CD4-positive, alpha-beta T cell (primary cell): Measurements from ENCODE around the gene CDHR1. TPM values are rescaled to one million over a fixed set of nuclear protein-coding genes. Genes with fewer than 3 reads are reported as not detected.

Source experiments
- ATAC-seq: fragments of 200-7000 bp; cut with Tn5 transposase; one replicate; pipeline ENCODE4 v1.10.0; 2022; ENCODE audit warnings: mild to moderate bottlenecking; ENCODE audit not compliant: poor library complexity
- CTCF ChIA-PET: fragments of 350-600 bp; sonication (Branson Sonifier 250); formaldehyde crosslinking; loops from one replicate; lab custom pipeline; 2021; ENCODE audit warnings: antibody characterized with exemption, inconsistent platforms; lab: Charles Lee
- POLR2A ChIA-PET: fragments of 350-600 bp; sonication (Branson Sonifier 250); formaldehyde crosslinking; loops from one replicate; lab custom pipeline; 2021; ENCODE audit warnings: antibody characterized with exemption, inconsistent platforms; lab: Charles Lee
- DNase-seq, 14 experiments: peaks; one replicate each; pipeline ENCODE4 v3.0.0-alpha.2; 2013 to 2020; ENCODE audit warnings: mixed read lengths in 2 of 14
- H3K27ac ChIP-seq, 2 donors: one replicate each; pipeline versions ENCODE4 v1.5.1 to v1.7.0; 2013; ENCODE audit warnings: low read length in 2 of 2, low read depth in 1 of 2, mild to moderate bottlenecking in 1 of 2
- H3K27me3 ChIP-seq, 2 experiments: 1 replicate in 1 of 2; 2 replicates in 1 of 2; pipeline versions ENCODE4 v1.6.1 to v1.7.0; 2013; ENCODE audit warnings: low read length in 2 of 2, control low read depth in 1 of 2, mild to moderate bottlenecking in 1 of 2, moderate library complexity in 1 of 2; ENCODE audit not compliant: insufficient read depth in 2 of 2, control insufficient read depth in 1 of 2
- H3K36me3 ChIP-seq: one replicate; pipeline ENCODE4 v1.6.1; 2013; ENCODE audit warnings: low read length, control low read depth; ENCODE audit not compliant: insufficient read depth
- H3K4me1 ChIP-seq: one replicate; pipeline ENCODE4 v1.6.1; 2013; ENCODE audit warnings: low read length, control low read depth; ENCODE audit not compliant: insufficient read depth
- H3K4me3 ChIP-seq: one replicate; pipeline ENCODE4 v1.5.1; 2013; ENCODE audit warnings: mild to moderate bottlenecking, low read length, moderate library complexity
- H3K9me3 ChIP-seq, 2 experiments: 1 replicate in 1 of 2; 2 replicates in 1 of 2; pipeline versions ENCODE4 v1.6.1 to v1.7.0; 2013; ENCODE audit warnings: low read length in 2 of 2, mild to moderate bottlenecking in 2 of 2, control low read depth in 1 of 2, moderate library complexity in 1 of 2; ENCODE audit not compliant: control insufficient read depth in 1 of 2, insufficient read depth in 1 of 2
- H3K27ac Mint-ChIP-seq: one replicate; pipeline ENCODE4 v1.8.0; 2020; ENCODE audit warnings: mixed read lengths
- H3K27me3 Mint-ChIP-seq: one replicate; pipeline ENCODE4 v1.8.0; 2021; ENCODE audit warnings: mixed read lengths
- H3K36me3 Mint-ChIP-seq: one replicate; pipeline ENCODE4 v1.8.0; 2021; ENCODE audit warnings: low read depth, mixed read lengths
- H3K4me1 Mint-ChIP-seq: one replicate; pipeline ENCODE4 v1.8.0; 2021; ENCODE audit warnings: low read depth, mixed read lengths
- H3K4me3 Mint-ChIP-seq: one replicate; pipeline ENCODE4 v1.8.0; 2020; ENCODE audit warnings: mild to moderate bottlenecking, mixed read lengths
- H3K9me3 Mint-ChIP-seq: one replicate; pipeline ENCODE4 v1.8.0; 2020; ENCODE audit warnings: mixed read lengths
- intact Hi-C, 2 experiments: fragments of 100-400 bp; cut with DNase I in 1 of 2; cut with micrococcal nuclease in 1 of 2; formaldehyde crosslinking; loops; one replicate each; pipeline versions ENCODE4 v1.15.1 to v1.9.0; 2023 to 2025; cut with DNase I, micrococcal nuclease
- total RNA-seq, 174 experiments: library from RNA in 2 of 174; stranded (reverse) in 2 of 174; gene quantifications; one replicate each; pipeline ENCODE4 v1.2.3 and lab custom pipeline; 2021 to 2026
- TF ChIP-seq, protein P1 (sequence below): fragments of 200-600 bp; IDR thresholded peaks from one replicate; pipeline ENCODE4 v1.8.0; 2022; ENCODE audit warnings: antibody characterized with exemption, mild to moderate bottlenecking

Gene CDHR1
- total RNA-seq, 2 experiments from 2014 or later, result 0.74 to 0.92 TPM

DNA sequence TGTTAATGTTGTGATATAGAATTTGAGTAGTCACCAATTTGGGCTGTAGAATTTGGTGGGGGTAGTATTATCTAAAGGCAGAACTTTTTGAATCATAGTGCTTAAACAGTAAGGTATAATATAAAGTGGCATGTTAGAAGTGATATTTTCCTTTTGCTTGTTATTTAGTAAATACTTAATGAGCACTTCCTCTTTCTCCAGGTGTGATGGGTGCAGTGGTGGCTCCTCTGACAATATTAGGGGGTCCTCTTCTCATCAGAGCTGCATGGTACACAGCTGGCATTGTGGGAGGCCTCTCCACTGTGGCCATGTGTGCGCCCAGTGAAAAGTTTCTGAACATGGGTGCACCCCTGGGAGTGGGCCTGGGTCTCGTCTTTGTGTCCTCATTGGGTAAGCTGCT, 44.5 kb upstream of the CDHR1 start:
- no peaks in the 10 kb centered on the region for H3K9me3 ChIP-seq
- no peak overlapping the region for H3K4me3 Mint-ChIP-seq
- DNase-seq (no peak), ATAC-seq (no peak)
- H3K27ac ChIP-seq, result no peak overlapping the region
- CTCF ChIA-PET, result interaction anchor here (1.6 kb wide), 1 partner anchor 57 kb away, joined by 3 read pairs; no protein-coding TSS in a partner anchor
- POLR2A ChIA-PET, result interaction anchor here (1.2 to 3.5 kb wide), 2 partner anchors 11 to 28 kb away, joined by 4 to 27 read pairs; partner anchors contain the start of gene GHITM
- no peak overlapping the region for H3K27ac Mint-ChIP-seq
- no peaks in the 10 kb centered on the region for H3K27me3 ChIP-seq
- no peak overlapping the region for H3K4me3 ChIP-seq
- H3K36me3 ChIP-seq, result peaks cover 94% of the 10 kb centered on the region
- no peaks in the 10 kb centered on the region for H3K9me3 Mint-ChIP-seq
- TF ChIP-seq, protein P1, sequence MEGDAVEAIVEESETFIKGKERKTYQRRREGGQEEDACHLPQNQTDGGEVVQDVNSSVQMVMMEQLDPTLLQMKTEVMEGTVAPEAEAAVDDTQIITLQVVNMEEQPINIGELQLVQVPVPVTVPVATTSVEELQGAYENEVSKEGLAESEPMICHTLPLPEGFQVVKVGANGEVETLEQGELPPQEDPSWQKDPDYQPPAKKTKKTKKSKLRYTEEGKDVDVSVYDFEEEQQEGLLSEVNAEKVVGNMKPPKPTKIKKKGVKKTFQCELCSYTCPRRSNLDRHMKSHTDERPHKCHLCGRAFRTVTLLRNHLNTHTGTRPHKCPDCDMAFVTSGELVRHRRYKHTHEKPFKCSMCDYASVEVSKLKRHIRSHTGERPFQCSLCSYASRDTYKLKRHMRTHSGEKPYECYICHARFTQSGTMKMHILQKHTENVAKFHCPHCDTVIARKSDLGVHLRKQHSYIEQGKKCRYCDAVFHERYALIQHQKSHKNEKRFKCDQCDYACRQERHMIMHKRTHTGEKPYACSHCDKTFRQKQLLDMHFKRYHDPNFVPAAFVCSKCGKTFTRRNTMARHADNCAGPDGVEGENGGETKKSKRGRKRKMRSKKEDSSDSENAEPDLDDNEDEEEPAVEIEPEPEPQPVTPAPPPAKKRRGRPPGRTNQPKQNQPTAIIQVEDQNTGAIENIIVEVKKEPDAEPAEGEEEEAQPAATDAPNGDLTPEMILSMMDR, result no peak
- H3K27me3 Mint-ChIP-seq, result no peaks in the 10 kb centered on the region
- peaks cover 90% of the 10 kb centered on the region for H3K36me3 Mint-ChIP-seq
- intact Hi-C loops, result loop anchor here (5.0 to 10.0 kb wide), 2 partner anchors 42 to 385 kb away; partner anchors contain the start of gene CDHR1 (in 1 of the 2)
- peaks cover 14% of the 10 kb centered on the region for H3K4me1 Mint-ChIP-seq
- H3K4me1 ChIP-seq, result no peaks in the 10 kb centered on the region

DNA sequence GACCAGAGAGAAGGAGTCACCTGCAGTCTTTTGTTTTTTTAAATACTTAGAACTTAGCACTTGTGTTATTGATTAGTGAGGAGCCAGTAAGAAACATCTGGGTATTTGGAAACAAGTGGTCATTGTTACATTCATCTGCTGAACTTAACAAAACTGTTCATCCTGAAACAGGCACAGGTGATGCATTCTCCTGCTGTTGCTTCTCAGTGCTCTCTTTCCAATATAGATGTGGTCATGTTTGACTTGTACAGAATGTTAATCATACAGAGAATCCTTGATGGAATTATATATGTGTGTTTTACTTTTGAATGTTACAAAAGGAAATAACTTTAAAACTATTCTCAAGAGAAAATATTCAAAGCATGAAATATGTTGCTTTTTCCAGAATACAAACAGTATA, 41.6 kb upstream of the CDHR1 start:
- peaks cover 70% of the 10 kb centered on the region for H3K36me3 ChIP-seq
- DNase-seq (no peak), ATAC-seq (no peak)
- Mint-ChIP-seq H3K4me3 (no peak overlapping the region), H3K27ac (no peak overlapping the region), H3K36me3 (peaks cover 71% of the 10 kb centered on the region), H3K4me1 (peaks cover 13% of the 10 kb centered on the region), H3K9me3 (no peaks in the 10 kb centered on the region), H3K27me3 (no peaks in the 10 kb centered on the region)
- H3K4me3 ChIP-seq, result no peak overlapping the region
- H3K27ac ChIP-seq, result no peak overlapping the region
- H3K9me3 ChIP-seq, result no peaks in the 10 kb centered on the region
- TF ChIP-seq, protein P1, result no peak
- no peaks in the 10 kb centered on the region for H3K4me1 ChIP-seq
- ChIA-PET CTCF (no interaction called here), POLR2A (no interaction called here)
- intact Hi-C loops, result loop anchor here in 1 of 2 experiments (10.0 kb wide), 1 partner anchor 382 kb away; no protein-coding TSS in a partner anchor
- H3K27me3 ChIP-seq, result no peaks in the 10 kb centered on the region

DNA sequence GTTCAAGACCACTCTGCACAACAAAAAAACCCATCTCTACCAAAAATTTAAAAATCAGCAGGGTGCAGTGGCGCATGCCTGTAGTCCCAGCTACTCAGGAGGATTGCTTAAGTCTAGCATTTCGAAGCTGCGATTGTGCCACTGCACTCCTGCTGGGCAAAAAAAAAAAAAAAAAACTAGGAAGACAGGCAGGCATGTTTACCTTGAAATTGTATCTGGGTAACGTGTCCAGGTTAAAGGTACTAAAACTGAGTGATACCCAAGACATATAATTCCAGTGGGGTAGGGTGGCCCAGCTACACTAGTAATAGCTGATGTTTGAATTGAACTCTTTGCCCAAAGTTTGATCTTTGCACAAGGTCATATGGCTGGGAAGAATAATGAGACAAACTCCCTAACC, 38.8 kb upstream of the CDHR1 start:
- Histone ChIP-seq H3K27me3 (no peaks in the 10 kb centered on the region), H3K9me3 (no peaks in the 10 kb centered on the region), H3K27ac (no peak overlapping the region), H3K4me3 (no peak overlapping the region), H3K36me3 (peaks cover 47% of the 10 kb centered on the region), H3K4me1 (peaks cover 3% of the 10 kb centered on the region)
- intact Hi-C loops, result loop anchor here in 1 of 2 experiments (10.0 kb wide), 1 partner anchor 379 kb away; no protein-coding TSS in a partner anchor
- Mint-ChIP-seq H3K4me3 (no peak overlapping the region), H3K4me1 (peaks cover 19% of the 10 kb centered on the region), H3K27me3 (no peaks in the 10 kb centered on the region), H3K9me3 (no peaks in the 10 kb centered on the region), H3K27ac (no peak overlapping the region), H3K36me3 (peaks cover 46% of the 10 kb centered on the region)
- ATAC-seq (no peak), DNase-seq (no peak)
- ChIA-PET POLR2A (no interaction called here), CTCF (interaction anchor here (0.6 kb wide), 1 partner anchor 20 kb away, joined by 3 read pairs; no protein-coding TSS in a partner anchor)
- TF ChIP-seq, protein P1, result no peak
